GM23248 (cell line): ENCODE measurements around the gene IL36G.

Experiments
- EZH2 ChIP-seq: fragments of 200-600 bp; sonication (generic); IDR thresholded peaks from 2 replicates; pipeline ENCODE4 v1.6.1; 2018; ENCODE audit warnings: antibody characterized with exemption, mild to moderate bottlenecking; ENCODE audit not compliant: insufficient read depth, poor library complexity, severe bottlenecking
- EZH2phosphoT487 ChIP-seq: fragments of 200-600 bp; sonication (generic); IDR thresholded peaks from 2 replicates; pipeline ENCODE4 v1.6.1; 2018; ENCODE audit warnings: antibody characterized with exemption, moderate library complexity, mild to moderate bottlenecking, low read depth; ENCODE audit not compliant: insufficient read depth

DNA sequence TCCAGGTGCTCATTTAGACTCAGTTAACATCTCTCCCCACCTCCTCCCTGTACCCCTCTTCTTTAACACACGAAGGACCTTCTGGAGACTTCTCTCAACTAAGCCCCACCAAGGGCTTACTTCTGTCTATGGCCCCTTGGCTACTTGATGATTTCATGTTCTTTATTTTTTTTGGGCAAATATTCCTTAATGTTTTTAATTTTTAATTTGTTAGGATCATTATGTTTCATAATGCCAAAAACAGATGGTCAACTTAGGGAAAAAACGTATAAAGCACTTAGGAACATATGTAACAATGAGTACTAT lies 40.9 kb upstream of the IL36G start:
- TF ChIP-seq EZH2: no peak
- no peak for TF ChIP-seq EZH2phosphoT487
